SK-N-DZ (cell line): ENCODE measurements around the gene OSBPL1A.
"Not testable (repeated sequence)": the region's sequence is repeated elsewhere in the genome, so short reads cannot be mapped to it uniquely, and the experiment has no call there.

Experiments
- DNase-seq: peaks from one replicate; pipeline ENCODE4 v3.0.0-alpha.2; 2015; ENCODE audit warnings: low spot score

Gene OSBPL1A

DNA sequence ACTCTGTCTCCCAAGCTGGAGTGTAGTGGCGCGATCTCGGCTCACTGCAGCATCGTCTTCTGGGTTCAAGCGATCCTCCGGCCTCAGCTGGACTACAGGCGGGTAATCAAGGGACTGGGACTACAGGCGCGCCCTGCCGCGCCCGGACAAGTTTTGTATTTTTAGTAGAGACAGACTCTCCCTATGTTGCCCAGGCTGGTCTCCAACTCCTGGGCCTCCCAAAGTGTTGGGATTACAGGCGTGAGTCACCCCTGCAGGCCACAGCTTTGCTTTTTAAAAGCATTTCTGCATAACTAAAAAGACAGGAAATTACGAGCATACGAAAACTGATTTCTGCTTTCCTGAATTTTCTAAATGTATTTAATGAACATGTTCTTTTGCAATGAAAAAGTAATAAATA, 916 bp upstream of the OSBPL1A start:
- DNase-seq, result no peak

DNA sequence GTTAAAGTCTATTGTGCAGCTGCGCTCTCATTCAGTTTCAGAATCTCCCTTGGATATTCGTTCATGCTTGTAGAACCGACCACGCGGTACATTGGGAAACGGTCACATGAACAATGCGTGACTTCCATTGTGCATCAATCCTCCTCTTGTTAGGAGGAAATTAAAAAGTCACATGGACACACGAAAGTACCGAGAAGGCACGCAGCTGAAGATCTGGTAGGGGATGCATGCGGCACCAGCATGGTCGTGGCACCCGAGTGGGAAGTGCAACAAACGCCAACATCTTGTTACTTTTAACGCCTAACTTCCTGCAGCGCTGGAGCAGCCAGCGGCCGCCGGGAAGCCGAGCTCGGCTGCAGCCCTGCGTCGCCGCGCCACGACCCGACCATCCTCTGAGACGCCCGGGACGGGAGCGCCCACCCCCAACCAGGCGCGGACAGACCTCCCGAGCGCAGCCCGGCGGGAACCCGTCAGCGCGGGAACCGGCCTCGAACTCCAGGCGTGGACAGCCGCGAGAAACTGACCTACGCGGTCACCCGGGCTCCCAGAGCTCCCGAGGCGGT, 412 bp downstream of the OSBPL1A start:
- peak; percentile 78 for DNase-seq

DNA sequence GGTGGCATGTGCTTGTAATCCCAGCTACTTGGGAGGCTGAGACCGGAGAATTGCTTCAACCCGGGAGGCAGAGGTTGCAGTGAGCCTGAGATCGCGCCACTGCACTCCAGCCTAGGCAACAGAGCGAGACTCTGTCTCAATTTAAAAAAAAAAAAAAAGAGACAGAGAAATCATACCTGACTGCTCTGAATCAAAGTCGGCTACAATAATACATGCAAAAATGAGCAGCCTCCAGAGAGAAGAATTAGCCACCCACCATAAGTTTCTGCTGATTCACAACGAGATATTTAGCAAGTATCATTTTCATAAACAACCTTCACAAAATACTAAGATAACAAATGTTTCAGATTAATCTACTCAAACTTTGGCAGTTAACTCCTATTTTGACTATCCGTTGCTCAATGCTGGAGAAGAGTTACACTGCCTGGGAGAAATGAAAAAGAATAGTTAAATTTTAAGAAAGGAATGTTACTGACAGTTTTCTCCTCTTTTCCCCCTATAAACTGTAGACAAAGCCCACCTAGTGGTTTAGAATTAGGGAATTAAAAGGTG, 1.5 kb downstream of the OSBPL1A start:
- no peak for DNase-seq

DNA sequence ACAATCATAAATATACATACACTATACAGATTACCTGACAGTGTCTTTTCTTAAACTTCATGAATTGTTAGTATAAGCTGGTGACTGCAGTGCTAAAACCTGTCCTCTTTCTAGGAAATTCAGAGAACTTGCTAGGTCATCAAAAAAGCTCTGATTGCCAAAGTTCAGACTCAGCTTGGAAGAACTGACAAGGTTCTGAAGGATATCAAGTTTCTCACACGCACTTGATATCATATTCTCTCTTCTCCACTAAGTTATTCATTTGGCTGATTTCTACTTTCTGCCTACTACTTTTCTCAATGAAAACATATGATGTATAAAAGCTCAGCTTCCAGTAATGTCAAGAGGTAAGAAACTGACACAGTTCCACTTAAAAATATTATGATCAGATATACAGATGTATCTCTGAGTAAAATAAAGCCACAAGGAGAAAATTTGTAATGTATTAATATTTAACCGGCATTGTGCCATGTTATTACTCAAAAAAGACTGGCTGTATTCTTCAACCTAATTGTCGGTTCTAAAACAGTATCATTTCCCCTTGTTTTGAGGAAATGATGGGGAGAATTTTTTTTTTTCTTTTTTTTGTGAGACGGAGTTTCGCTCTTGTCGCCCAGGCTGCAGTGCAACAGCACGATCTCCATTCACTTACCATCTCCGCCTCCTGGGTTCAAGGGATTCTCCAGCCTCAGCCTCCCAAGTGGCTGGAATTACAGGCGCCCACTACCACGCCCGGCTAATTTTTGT, 2.4 kb downstream of the OSBPL1A start:
- no peak for DNase-seq

DNA sequence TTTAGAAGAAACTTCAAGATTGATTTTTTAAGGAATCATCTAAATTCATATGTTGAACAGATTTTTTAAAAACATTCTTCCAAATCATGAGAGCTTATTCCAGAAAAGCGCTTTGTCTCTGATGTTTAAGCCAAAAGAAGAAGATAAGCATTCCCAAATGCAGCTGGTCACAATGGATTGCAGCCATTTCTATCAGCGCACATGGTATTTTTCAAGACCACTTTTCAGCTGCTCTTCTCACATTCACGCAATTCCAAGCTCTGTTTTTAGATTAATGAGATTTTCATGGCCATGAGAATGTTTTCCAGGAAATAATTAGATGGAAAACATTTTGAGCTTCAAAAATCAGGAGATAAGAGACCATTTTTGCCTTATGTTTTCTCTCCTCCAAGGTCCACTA, 8.7 kb downstream of the OSBPL1A start:
- no peak for DNase-seq

DNA sequence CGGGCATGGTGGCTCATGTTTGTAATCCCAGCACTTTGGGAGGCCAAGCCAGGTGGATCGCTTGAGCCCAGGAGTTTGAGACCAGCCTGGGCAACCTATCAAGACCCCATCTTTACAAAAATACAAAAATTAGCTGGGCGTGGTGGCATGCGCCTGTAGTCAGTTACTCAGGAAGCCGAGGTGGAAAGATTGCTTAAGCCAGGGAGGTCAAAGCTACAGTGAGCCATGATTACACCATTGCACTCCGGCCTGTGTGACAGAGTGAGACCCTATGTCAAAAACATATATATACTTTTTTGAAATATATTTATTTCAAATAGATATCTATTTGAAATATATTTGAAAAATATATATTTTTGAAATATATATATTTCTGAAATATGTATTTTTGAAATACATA, 10.9 kb downstream of the OSBPL1A start:
- no peak for DNase-seq

DNA sequence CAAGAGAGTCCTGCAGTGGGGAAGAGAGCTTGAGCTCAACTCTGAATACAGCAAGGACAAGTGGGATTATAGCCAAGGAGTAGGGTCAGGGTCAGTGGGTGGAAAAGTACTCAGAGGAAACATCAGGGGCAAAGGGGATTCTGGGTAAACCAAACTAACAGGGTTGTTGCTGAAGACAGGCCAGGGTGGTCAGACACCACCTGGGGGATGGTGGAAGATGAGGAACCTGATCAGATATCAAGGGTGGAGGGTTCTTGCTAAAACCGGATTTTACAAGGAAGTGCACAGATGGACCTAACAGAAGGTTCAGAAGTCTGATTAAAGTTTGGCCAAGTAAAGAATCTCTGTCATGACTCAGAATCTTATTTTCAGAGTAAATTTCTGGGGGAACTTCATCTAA, 16.5 kb downstream of the OSBPL1A start:
- no peak for DNase-seq

DNA sequence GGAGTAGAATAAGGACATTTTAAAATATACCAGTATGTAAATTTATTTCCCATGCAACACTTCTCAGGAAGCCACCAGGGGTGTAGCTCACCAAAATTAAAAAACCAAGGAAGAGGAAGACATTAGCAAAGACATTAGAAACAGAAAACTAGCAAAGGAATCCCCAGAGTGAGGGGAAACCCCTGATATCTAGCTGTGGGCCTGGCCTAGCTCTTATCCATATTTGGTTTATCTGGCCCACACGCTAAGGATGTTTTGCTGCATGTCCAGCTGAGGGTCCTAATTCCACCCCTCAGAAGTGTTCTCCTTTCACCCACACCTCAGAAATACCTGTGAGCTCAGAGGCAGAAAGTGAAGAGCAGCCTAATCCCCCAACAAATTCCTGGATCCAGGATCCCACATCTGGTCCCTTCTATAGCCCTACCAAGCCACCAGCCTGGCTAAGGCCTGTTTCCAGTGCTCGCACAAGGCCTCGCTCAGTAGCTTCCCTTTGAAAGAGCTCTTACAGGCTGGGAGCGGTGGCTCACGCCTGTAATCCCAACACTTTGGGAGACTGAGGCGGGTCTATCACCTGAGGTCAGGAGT, 17.4 kb downstream of the OSBPL1A start:
- no peak for DNase-seq

DNA sequence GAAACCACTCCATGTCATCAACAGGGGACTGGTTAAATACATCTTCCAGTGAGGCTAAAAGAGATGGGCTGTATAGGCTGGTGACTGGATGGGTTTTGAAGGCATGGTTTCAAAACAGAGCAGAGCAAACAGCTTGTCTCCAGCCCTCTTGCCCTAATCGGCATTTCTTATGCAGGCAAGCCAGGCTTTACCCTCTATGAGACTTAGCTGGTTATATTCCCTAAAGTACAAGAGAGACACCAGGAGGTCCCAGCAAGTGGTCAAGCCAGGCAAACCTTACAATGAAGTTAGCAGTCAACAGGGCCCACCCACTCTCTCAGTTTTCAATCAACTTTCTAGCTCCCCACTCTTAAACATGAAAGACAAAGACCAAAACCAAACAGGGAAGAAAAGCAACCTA, 19.0 kb downstream of the OSBPL1A start:
- no peak for DNase-seq

DNA sequence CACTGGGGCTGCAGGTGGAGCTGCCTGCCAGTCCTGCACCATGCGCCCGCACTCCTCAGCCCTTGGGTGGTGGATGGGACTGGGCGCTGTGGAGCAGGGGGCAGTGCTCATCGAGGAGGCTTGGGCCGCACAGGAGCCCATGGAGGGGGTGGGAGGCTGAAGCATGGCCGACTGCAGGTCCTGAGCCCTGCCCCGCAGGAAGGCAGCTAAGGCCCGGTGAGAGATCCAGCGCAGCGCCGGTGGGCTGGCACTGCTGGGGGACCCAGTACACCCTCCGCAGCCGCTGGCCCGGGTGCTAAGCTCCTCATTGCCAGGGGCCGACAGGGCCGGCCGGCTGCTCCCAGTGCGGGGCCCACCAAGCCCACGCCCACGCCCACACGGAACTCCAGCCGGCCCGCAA, 21.1 kb downstream of the OSBPL1A start:
- not testable (repeated sequence) for DNase-seq

DNA sequence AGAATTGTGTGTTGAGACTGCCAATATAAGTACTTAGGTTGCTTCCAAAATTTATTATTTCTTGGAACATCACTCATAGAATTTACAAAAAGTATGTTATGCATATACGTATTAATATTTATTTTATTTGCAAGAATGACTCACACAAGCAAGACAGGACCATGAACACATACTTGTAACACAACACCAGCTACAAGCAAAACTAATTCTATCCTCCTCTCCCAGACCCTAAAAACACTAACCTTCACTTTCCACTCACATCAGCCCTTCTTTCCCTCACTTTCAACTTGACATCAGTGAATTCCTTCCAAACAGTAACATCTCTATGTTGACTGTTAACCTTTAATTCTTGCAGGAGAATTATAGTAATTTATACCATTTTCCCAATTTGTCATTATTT, 24.3 kb downstream of the OSBPL1A start:
- DNase-seq, result no peak

DNA sequence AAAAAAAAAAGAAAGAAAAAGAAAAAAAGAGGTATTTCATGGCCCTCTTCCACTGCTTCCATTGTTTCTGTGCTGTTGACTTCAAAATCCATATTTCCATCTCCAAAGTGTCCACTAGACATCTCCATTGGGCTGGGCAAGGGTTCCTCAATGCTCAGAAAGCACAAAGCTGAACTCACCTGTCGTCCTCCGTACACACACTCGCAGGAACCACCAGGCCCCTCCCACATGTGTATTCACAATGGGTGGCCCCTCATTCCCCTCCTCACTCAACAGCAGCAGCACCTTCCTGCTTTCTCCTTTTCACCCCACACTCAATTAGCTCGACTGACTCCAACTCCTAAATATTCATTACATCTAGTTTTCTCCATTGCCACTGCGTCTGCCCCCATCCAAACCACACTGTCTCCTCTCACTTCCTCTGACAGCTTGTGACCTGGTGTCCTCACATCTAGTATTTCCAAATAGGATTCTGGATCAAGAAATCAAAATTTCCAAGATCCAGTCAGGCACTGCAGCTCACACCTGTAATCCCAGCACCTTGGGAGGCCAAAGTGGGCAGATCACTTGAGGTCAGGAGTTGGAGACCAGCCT, 25.2 kb downstream of the OSBPL1A start:
- no peak for DNase-seq

DNA sequence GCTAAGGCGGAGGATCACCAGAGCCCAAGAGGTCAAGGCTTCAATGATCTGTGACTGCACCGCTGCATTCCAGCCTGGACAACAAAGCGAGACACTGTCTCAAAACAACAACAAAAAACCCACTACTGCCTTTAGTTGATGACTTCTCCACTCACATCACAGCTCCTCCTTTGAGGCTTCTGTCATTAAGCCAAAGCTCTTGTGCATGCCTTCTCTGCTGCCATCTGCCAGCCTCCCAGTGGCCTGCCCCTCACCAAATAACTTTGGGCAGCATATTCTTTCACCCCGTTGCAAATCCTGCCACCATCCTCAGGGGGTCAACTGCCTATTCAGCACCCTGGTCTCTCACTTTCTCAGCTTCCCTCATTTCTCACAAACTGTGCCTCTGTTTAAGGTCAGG, 27.5 kb downstream of the OSBPL1A start:
- no peak for DNase-seq

DNA sequence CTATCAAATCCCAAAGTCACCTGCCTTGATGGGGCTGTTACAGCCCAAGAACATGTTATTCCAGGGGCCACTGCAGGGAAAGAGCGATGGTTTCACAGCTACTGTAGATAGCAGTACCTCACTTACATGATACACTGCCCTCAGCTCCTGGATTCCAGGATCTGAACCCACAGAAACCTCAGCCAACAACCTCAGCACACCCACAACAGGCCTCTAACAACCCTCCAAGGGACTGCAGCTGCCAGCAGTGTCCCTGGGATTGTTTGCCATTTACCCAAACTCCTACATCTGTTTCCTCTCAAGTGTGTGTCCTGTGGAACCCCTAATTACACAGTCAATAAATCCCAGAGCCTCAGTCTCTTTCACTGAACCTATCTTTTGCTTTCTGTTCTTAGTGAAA, 28.2 kb downstream of the OSBPL1A start:
- DNase-seq, result no peak

DNA sequence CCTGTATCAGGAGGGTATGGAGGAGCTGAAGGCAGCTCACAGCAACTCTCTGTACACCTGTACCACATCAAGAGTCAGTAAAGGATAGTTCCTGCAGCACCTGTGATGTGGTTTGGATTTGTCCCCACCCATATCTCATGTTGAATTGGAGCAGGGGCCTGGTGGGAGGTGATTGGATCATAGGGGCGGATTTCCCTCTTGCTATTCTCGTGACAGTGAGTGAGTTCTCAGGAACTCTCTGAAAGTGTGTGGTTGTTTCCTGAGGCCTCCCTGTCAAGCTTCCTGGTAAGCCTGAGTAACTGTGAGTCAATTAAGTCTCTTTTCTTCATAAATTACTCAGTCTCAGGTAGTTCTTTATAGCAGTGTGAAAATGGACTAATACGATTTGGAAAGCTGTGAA, 28.9 kb downstream of the OSBPL1A start:
- no peak for DNase-seq

DNA sequence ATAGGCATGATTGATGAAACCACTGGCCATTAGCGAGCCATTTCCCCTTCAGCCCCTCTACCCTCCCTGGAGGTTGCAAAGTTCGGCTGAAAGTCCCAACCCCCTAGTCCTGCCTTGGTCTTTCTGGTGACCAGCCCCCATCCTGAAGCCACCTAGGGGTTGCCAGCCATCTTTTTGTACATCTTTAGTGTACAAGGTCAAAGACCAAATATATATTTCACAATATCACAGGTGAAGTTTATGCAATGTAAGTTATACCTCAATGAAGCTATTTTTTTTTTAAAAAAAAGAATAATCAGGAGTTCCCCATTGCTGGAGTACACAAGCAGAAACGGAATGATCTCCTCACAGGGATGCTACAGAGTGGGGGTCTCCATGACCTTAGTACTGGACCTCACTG, 31.3 kb downstream of the OSBPL1A start:
- no peak for DNase-seq

DNA sequence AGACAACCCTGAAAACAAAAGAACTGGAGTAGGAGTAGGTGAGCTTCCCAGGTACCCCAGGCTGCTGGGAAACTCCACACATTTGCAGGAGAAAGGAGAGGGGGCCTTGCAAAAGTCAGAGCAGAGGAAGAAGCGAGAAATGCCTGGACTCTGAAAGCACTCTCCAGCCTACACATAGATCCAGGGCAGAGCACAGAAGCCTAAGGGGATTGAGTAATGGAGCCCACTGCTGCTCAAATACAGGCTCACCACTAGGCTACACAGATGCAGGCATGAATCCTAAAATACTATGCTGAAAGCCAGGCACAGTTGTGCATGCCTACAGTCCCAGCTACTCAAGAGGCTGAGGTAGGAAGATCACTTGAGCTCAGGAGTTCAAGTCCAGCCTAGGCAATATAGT, 33.4 kb downstream of the OSBPL1A start:
- no peak for DNase-seq

DNA sequence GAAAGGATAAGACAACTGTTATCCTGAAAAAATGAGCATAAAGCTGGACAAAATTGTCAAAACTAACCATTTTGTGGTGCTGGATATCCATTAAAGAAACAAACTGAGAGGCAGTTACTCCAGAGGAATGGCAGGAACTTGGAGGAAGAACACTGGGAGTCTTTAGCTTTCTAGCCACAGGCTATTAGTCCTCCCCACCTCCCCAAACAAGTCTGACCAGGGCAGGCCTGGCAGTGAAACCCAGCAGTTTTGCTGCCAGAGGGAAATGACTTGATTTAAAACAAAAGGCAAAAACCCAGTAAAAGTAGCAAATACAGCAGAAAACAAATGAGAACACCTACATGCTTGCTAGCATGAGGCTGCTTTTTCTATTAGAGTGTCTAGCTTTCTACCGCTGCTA, 34.9 kb downstream of the OSBPL1A start:
- no peak for DNase-seq

DNA sequence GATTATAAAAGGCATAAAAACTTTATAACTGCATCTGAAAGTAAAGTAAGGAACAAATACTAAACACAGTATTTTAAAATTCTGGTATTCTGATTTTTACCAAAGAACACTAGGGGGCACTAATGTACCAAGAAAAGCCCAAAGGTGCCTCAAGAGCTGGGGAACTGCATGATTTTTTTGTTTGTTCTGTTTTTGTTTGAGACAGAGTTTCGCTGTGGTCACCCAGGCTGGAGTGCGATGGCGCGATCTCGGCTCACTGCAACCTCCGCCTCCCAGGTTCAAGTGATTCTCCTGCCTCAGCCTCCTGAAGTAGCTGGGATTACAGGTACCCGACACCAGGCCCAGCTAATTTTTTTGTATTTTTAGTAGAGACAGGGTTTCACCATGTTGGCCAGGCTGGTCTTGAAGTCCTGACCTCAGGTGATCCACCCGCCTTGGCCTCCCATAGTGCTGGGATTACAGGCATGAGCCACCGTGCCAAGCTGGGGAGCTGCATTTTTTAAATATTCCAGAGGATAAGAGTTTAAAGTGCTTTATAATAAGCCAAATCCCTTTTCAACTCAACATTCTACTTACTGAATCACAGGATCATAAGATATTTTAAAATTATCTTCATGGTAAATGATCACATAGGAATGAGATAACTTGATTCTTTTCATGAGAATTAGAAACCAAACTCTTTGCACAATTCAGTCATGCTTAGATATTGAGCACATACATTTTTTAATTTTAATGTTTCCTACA, 37.7 kb downstream of the OSBPL1A start:
- DNase-seq, result peak; percentile 50

DNA sequence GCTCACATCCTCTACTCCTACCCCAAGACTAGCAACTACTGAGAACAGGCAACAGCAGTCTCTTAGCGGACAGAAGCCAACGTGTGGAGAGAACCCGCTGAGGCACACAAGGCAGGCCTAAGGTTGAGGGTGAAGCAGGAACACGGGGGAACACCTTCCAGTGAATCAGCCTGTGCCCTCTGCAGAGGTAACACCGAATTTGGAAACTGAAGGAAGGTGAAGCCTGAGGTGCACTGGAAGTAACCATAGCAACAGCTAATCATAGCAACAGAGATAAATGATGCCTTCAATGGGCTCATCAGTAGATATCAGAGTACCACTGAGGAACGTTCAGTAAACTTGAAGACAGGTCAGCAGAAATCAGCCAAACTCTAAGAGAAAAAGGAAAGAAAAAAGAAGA, 43.3 kb downstream of the OSBPL1A start:
- DNase-seq, result no peak

DNA sequence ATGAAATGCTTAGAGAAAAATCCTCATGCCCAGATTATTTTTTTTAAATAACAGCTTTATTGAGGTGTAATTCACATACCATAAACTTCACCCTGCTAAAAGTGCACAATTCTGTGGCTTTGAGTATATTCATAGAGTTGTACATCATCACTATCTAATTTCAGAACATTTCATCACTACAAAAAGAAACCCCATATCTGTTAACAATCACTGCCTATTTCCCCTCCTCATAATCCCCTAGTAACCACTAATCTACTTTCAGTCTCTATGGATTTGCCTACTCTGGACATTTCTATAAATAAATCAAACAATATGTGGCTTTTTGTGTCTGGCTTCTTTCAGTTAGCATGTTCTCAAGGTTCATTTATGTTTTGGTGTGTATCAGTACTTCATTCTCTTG, 51.4 kb downstream of the OSBPL1A start:
- DNase-seq, result no peak

DNA sequence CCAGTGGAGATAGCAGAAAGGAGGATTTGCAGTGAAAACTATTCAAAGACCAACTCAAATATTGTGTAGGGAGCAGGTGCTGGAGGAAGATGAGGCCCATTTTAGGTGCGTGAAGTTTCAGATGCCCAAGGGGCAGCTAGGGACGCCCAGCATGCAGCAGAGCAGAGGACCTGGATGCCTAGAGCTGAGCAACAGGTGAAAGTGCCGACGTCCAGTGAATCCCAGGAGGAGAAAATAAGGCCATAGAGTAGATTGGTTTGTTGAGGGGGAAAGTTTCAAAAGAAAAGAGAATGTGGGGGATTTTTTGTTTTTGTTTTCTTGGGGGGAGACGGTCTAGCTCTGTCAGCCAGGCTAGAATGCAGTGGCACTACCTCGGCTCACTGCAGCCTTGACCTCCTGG, 53.1 kb downstream of the OSBPL1A start:
- no peak for DNase-seq
